CD14-positive monocyte (primary cell): ENCODE data around the gene CLTCL1. TPM values are rescaled to one million over a fixed set of nuclear protein-coding genes. Genes with fewer than 3 reads are reported as not detected.

Source experiments
- DNase-seq, 3 donors: peaks; one replicate each; pipeline ENCODE4 v3.0.0-alpha.2; 2011 to 2022
- H2AFZ ChIP-seq: 2 replicates; pipeline ENCODE4 v1.6.0; 2012; ENCODE audit warnings: mild to moderate bottlenecking, low read depth, low read length, inconsistent platforms; ENCODE audit not compliant: insufficient read depth, poor library complexity, severe bottlenecking
- H3K27ac ChIP-seq, 2 donors: 1 replicate in 1 of 2; 2 replicates in 1 of 2; pipeline ENCODE4 v1.5.1; 2012 to 2013; ENCODE audit warnings: low read length in 2 of 2, control low read depth in 1 of 2, inconsistent platforms in 1 of 2, low read depth in 1 of 2, mild to moderate bottlenecking in 1 of 2
- H3K27me3 ChIP-seq, 2 donors: one replicate each; pipeline versions ENCODE4 v1.6.0 to v1.6.1; 2011 to 2013; ENCODE audit warnings: low read length in 2 of 2; ENCODE audit not compliant: control insufficient read depth in 2 of 2, insufficient read depth in 2 of 2
- H3K36me3 ChIP-seq, 2 donors: replicated peaks in 1 of 2; 1 replicate in 1 of 2; 2 replicates in 1 of 2; pipeline versions ENCODE4 v1.5.1 to v1.6.1; 2012 to 2013; ENCODE audit warnings: low read length in 2 of 2, control low read depth in 1 of 2, inconsistent platforms in 1 of 2, mild to moderate bottlenecking in 1 of 2; ENCODE audit not compliant: insufficient read depth in 2 of 2, control insufficient read depth in 1 of 2
- H3K4me1 ChIP-seq, 2 donors: 1 replicate in 1 of 2; 2 replicates in 1 of 2; pipeline versions ENCODE4 v1.5.1 to v1.6.1; 2012 to 2013; ENCODE audit warnings: low read length in 2 of 2, control low read depth in 1 of 2, inconsistent platforms in 1 of 2, mild to moderate bottlenecking in 1 of 2, moderate library complexity in 1 of 2; ENCODE audit not compliant: insufficient read depth in 2 of 2, control insufficient read depth in 1 of 2
- H3K4me2 ChIP-seq: replicated peaks from 2 replicates; pipeline ENCODE3; 2012; ENCODE audit warnings: low read length, moderate library complexity, mild to moderate bottlenecking; ENCODE audit not compliant: poor library complexity, severe bottlenecking; ENCODE audit errors: extremely low read depth
- H3K4me3 ChIP-seq, 3 experiments: fragments of 200-600 bp in 1 of 3; sonication (generic) in 1 of 3; replicated peaks in 1 of 3; 1 replicate in 2 of 3; 2 replicates in 1 of 3; pipeline ENCODE4 v1.5.1; 2011 to 2013; ENCODE audit warnings: low read length in 3 of 3, mild to moderate bottlenecking in 3 of 3, control low read depth in 2 of 3, low read depth in 2 of 3, inconsistent platforms in 1 of 3, moderate library complexity in 1 of 3
- H3K79me2 ChIP-seq: 2 replicates; pipeline ENCODE4 v1.6.0; 2012; ENCODE audit warnings: mild to moderate bottlenecking, control low read depth, inconsistent platforms, low read length, moderate library complexity; ENCODE audit not compliant: insufficient read depth
- H3K9ac ChIP-seq: 2 replicates; pipeline ENCODE4 v1.6.0; 2017; ENCODE audit warnings: low read length, mild to moderate bottlenecking; ENCODE audit not compliant: insufficient read depth, poor library complexity, severe bottlenecking
- H3K9me3 ChIP-seq, 2 donors: replicated peaks in 1 of 2; 1 replicate in 1 of 2; 2 replicates in 1 of 2; pipeline versions ENCODE4 v1.5.1 to v1.6.1; 2012 to 2013; ENCODE audit warnings: low read length in 2 of 2, control low read depth in 1 of 2; ENCODE audit not compliant: control insufficient read depth in 1 of 2, insufficient read depth in 1 of 2
- H4K20me1 ChIP-seq: 2 replicates; pipeline ENCODE4 v1.6.0; 2012; ENCODE audit warnings: mild to moderate bottlenecking, low read length, control low read depth, moderate library complexity; ENCODE audit not compliant: insufficient read depth
- H3K27ac Mint-ChIP-seq, 7 donors: one replicate each; pipeline ENCODE4 v1.8.0; 2020; ENCODE audit warnings: mild to moderate bottlenecking in 7 of 7, mixed read lengths in 7 of 7, moderate library complexity in 6 of 7, inconsistent platforms in 2 of 7
- H3K27me3 Mint-ChIP-seq, 3 donors: one replicate each; pipeline ENCODE4 v1.8.0; 2021 to 2022; ENCODE audit warnings: low read depth in 3 of 3, mild to moderate bottlenecking in 3 of 3, mixed read lengths in 3 of 3, moderate library complexity in 3 of 3, inconsistent platforms in 1 of 3
- H3K36me3 Mint-ChIP-seq, 2 donors: one replicate each; pipeline ENCODE4 v1.8.0; 2020; ENCODE audit warnings: mixed read lengths in 2 of 2, inconsistent platforms in 1 of 2, mild to moderate bottlenecking in 1 of 2
- H3K4me1 Mint-ChIP-seq: one replicate; pipeline ENCODE4 v1.8.0; 2020; ENCODE audit warnings: mild to moderate bottlenecking, mixed read lengths
- H3K4me3 Mint-ChIP-seq, 2 donors: one replicate each; pipeline ENCODE4 v1.8.0; 2020; ENCODE audit warnings: mild to moderate bottlenecking in 2 of 2, mixed read lengths in 2 of 2, moderate library complexity in 1 of 2
- H3K9me3 Mint-ChIP-seq, 7 donors: one replicate each; pipeline ENCODE4 v1.8.0; 2020 to 2022; ENCODE audit warnings: mixed read lengths in 7 of 7, mild to moderate bottlenecking in 6 of 7, moderate library complexity in 6 of 7, inconsistent platforms in 2 of 7
- WGBS: methylation state at CpG from one replicate; pipeline ENCODE4 v1.1.5; 2013; ENCODE audit warnings: missing lambda C conversion rate; ENCODE audit not compliant: insufficient coverage; 5-methylcytosine and 5-hydroxymethylcytosine counted together
- intact Hi-C, 2 donors: fragments of 100-400 bp; cut with micrococcal nuclease; formaldehyde crosslinking; loops; one replicate each; pipeline versions ENCODE4 v1.15.0 to v1.15.1; 2023
- polyA plus RNA-seq, 3 donors: library from polyadenylated mRNA; depleted of rRNA in 1 of 3; unstranded in 2 of 3; stranded (reverse) in 1 of 3; fragments of 300-500 nt in 2 of 3; fragments of >200 nt in 1 of 3; fragmentation: Illumina TruSeq in 2 of 3; gene quantifications; 1 replicate in 2 of 3; 2 replicates in 1 of 3; pipeline ENCODE4 v1.2.3, GENCODE V29; 2012 to 2021
- TF ChIP-seq, protein P1 (sequence below): fragments of 200-600 bp; IDR thresholded peaks from one replicate; pipeline ENCODE4 v1.8.0; 2022; ENCODE audit warnings: antibody characterized with exemption, mild to moderate bottlenecking

CLTCL1 gene
- polyA plus RNA-seq, 3 donors: 5.1 to 17.0 (median 6.1) TPM

DNA sequence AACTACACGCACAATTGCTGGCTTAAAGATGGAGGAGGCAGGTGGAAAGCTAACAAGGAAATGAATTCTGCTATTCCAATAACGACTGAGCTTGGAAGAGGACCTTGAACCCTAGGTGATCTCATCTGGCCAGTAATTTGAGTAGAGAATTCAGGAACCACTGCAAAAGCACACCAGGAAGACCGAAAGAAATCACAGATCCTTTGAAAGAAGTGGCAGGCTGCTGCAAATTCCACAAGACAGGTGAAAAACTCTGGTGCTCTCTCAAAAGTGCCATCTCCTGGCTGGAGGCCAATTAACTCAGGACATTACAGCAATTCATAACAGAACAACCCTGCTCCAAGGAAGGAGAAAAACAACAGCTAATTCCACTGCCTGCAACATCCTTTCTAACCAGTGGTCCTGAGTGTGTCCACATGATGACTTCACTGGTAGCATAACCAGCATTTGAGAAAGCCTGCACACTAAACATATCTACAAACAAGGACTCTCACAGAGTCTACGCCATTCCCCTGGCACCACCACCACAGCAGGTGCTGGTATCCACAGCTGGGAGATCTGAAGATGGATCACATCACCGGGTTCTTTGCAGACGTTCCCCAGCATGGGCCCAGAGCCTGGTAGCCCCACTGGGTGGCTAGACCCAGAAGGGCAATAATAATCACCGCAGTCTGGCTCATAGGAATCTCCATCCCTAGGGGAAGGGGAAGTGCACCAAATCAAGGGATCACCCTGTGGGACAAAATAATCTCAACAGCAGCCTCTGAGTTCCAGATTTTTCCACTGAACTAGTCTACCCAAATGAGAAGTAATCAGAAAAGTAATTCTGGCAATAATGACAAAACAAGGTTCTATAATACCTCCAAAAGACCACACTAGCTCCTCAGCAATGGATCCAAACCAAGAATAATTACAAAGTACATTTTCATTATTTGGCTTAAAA is 44.9 kb upstream of the CLTCL1 start:
- Mint-ChIP-seq H3K4me3 (no peak overlapping the region), H3K27ac (peak overlapping the region in 1 of 7 donors; percentile 7), H3K9me3 (peaks cover 51 to 73% (median 67%) of the 10 kb centered on the region in 7 donors), H3K4me1 (no peaks in the 10 kb centered on the region), H3K27me3 (no peaks in the 10 kb centered on the region), H3K36me3 (peaks cover 90 to 98% of the 10 kb centered on the region in 2 donors)
- H3K27me3 ChIP-seq: no peaks in the 10 kb centered on the region
- no peak overlapping the region for H3K4me2 ChIP-seq
- peaks cover 46 to 70% of the 10 kb centered on the region in 2 donors for H3K9me3 ChIP-seq
- WGBS: 100% methylated on average over 4 of the region's 7 CpGs
- no peaks in the 10 kb centered on the region for H3K4me1 ChIP-seq
- H3K4me3 ChIP-seq: no peak overlapping the region
- no peak overlapping the region for H3K9ac ChIP-seq
- H2AFZ ChIP-seq: no peak overlapping the region
- H3K36me3 ChIP-seq: peaks cover 84 to 98% of the 10 kb centered on the region in 2 donors
- TF ChIP-seq, protein P1, sequence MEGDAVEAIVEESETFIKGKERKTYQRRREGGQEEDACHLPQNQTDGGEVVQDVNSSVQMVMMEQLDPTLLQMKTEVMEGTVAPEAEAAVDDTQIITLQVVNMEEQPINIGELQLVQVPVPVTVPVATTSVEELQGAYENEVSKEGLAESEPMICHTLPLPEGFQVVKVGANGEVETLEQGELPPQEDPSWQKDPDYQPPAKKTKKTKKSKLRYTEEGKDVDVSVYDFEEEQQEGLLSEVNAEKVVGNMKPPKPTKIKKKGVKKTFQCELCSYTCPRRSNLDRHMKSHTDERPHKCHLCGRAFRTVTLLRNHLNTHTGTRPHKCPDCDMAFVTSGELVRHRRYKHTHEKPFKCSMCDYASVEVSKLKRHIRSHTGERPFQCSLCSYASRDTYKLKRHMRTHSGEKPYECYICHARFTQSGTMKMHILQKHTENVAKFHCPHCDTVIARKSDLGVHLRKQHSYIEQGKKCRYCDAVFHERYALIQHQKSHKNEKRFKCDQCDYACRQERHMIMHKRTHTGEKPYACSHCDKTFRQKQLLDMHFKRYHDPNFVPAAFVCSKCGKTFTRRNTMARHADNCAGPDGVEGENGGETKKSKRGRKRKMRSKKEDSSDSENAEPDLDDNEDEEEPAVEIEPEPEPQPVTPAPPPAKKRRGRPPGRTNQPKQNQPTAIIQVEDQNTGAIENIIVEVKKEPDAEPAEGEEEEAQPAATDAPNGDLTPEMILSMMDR: no peak
- H4K20me1 ChIP-seq: no peaks in the 10 kb centered on the region
- no peaks in the 10 kb centered on the region for H3K79me2 ChIP-seq
- intact Hi-C loops: no loop called here
- DNase-seq: no peak
- H3K27ac ChIP-seq: no peak overlapping the region

DNA sequence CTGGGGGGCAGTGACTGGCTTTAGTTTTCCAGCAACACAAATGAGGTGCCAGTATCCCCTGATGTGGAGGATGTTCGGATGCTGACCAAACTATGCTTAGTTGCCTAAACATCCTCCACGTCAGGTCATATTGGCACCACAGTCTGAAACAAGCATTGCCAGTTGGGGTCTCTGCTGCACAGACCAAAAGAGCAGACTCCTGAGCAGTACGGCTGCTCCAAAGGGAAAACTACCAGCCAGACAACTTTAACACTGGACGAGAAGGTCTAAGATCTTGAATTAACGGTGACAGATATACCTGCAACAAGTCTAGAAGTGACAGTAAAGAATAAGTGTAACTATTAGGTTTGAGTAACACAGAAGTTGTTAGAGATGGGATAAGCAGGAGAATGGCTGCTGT is 40.5 kb upstream of the CLTCL1 start:
- H3K79me2 ChIP-seq: no peaks in the 10 kb centered on the region
- no peaks in the 10 kb centered on the region for H4K20me1 ChIP-seq
- H3K4me2 ChIP-seq: no peak overlapping the region
- H3K4me3 ChIP-seq: no peak overlapping the region
- H3K27me3 ChIP-seq: no peaks in the 10 kb centered on the region
- TF ChIP-seq, protein P1: no peak
- no peak for DNase-seq
- no peaks in the 10 kb centered on the region for H3K27me3 Mint-ChIP-seq
- H3K9ac ChIP-seq: no peak overlapping the region
- H3K27ac Mint-ChIP-seq: no peak overlapping the region
- peaks cover 53 to 73% (median 57%) of the 10 kb centered on the region in 7 donors for H3K9me3 Mint-ChIP-seq
- 93% methylated on average over 3 of the region's 5 CpGs for WGBS
- H3K36me3 Mint-ChIP-seq: peaks cover 78 to 88% of the 10 kb centered on the region in 2 donors
- intact Hi-C loops: no loop called here
- no peak overlapping the region for H3K27ac ChIP-seq
- H3K4me1 ChIP-seq: no peaks in the 10 kb centered on the region
- H3K36me3 ChIP-seq: peaks cover 67 to 85% of the 10 kb centered on the region in 2 donors
- no peak overlapping the region for H2AFZ ChIP-seq
- H3K4me1 Mint-ChIP-seq: no peaks in the 10 kb centered on the region
- peaks cover 40 to 61% of the 10 kb centered on the region in 2 donors for H3K9me3 ChIP-seq
- H3K4me3 Mint-ChIP-seq: no peak overlapping the region
